HepG2 (cell line): ENCODE measurements around the gene PRXL2A. TPM values are rescaled to one million over a fixed set of nuclear protein-coding genes. Genes with fewer than 3 reads are reported as not detected.

Experiments
- ARNT ChIP-seq: fragments of 450-650 bp; IDR thresholded peaks from 2 replicates; pipeline ENCODE4 v1.6.1; 2017
- ASH2L ChIP-seq: fragments of 300-600, 200-600 bp; sonication (generic); IDR thresholded peaks from 2 replicates; pipeline ENCODE4 v1.7.0; 2017; ENCODE audit warnings: low read depth, mild to moderate bottlenecking, moderate library complexity, mixed read lengths, low read length; ENCODE audit not compliant: insufficient read length
- CREM ChIP-seq, 2 experiments: sonication (generic) in 1 of 2; formaldehyde crosslinking in 1 of 2; IDR thresholded peaks; 2 replicates each; pipeline versions ENCODE4 v1.4.0 to v1.6.1; 2016 to 2020; ENCODE audit warnings: antibody characterized with exemption in 1 of 2, mild to moderate bottlenecking in 1 of 2, missing genetic modification reagents in 1 of 2
- ELF3 ChIP-seq: IDR thresholded peaks from 2 replicates; pipeline ENCODE4 v1.6.1; 2016; ENCODE audit warnings: missing genetic modification reagents, missing compliant biosample characterization
- ERF ChIP-seq: IDR thresholded peaks from 2 replicates; pipeline ENCODE4 v1.6.1; 2018; ENCODE audit warnings: missing biosample characterization, missing genetic modification reagents
- MAZ ChIP-seq, 2 experiments: sonication (generic) in 1 of 2; formaldehyde crosslinking in 1 of 2; IDR thresholded peaks; 2 replicates each; pipeline versions ENCODE4 v1.5.0 to v1.6.1; 2012 to 2020; ENCODE audit warnings: low read depth in 2 of 2, mild to moderate bottlenecking in 2 of 2, borderline replicate concordance in 1 of 2, improper control_type of control experiment in 1 of 2, low read length in 1 of 2, missing genetic modification reagents in 1 of 2, moderate library complexity in 1 of 2
- MBD4 ChIP-seq: IDR thresholded peaks from 2 replicates; pipeline ENCODE4 v1.6.1; 2012; ENCODE audit warnings: low read length, inconsistent platforms, borderline replicate concordance
- MEF2D ChIP-seq: sonication (generic); formaldehyde crosslinking; IDR thresholded peaks from 2 replicates; pipeline ENCODE4 v1.5.1; 2020; ENCODE audit warnings: mild to moderate bottlenecking, missing genetic modification reagents
- NR2F1 ChIP-seq, 2 experiments: fragments of 450-650 bp in 1 of 2; formaldehyde crosslinking in 1 of 2; IDR thresholded peaks; 2 replicates each; pipeline versions ENCODE4 v1.5.0 to v1.6.1; 2016 to 2020; ENCODE audit warnings: mild to moderate bottlenecking in 1 of 2, missing compliant biosample characterization in 1 of 2, missing genetic modification reagents in 1 of 2, moderate library complexity in 1 of 2
- ONECUT2 ChIP-seq: sonication (generic); formaldehyde crosslinking; IDR thresholded peaks from 2 replicates; pipeline ENCODE4 v1.4.0; 2020; ENCODE audit warnings: missing genetic modification reagents
- PAWR ChIP-seq: sonication (generic); formaldehyde crosslinking; IDR thresholded peaks from 2 replicates; pipeline ENCODE4 v1.4.0; 2020; ENCODE audit warnings: missing genetic modification reagents, mild to moderate bottlenecking, borderline replicate concordance
- PHF5A ChIP-seq: IDR thresholded peaks from one replicate; pipeline ENCODE4 v1.6.1; 2018; ENCODE audit warnings: low read depth, missing genetic modification reagents; ENCODE audit not compliant: unreplicated experiment
- PHF8 ChIP-seq: sonication (generic); formaldehyde crosslinking; IDR thresholded peaks from 2 replicates; pipeline ENCODE4 v1.5.0; 2020; ENCODE audit warnings: missing genetic modification reagents
- SKIL ChIP-seq: sonication (generic); formaldehyde crosslinking; IDR thresholded peaks from 2 replicates; pipeline ENCODE4 v1.8.0; 2022; ENCODE audit warnings: missing genetic modification reagents, mild to moderate bottlenecking, moderate library complexity, borderline replicate concordance
- SMYD3 ChIP-seq: sonication (generic); formaldehyde crosslinking; IDR thresholded peaks from 2 replicates; pipeline ENCODE4 v1.8.1; 2023; ENCODE audit warnings: mild to moderate bottlenecking, missing genetic modification reagents
- SYNCRIP ChIP-seq: fragments of 200-400 bp; formaldehyde crosslinking; IDR thresholded peaks from 2 replicates; pipeline ENCODE4 v1.6.1; 2018; ENCODE audit warnings: mild to moderate bottlenecking, low read depth, low read length; ENCODE audit not compliant: insufficient read depth
- ZBED4 ChIP-seq: sonication (generic); formaldehyde crosslinking; IDR thresholded peaks from 2 replicates; pipeline ENCODE4 v1.4.0; 2020; ENCODE audit warnings: missing genetic modification reagents, borderline replicate concordance
- ZBTB38 ChIP-seq: sonication (generic); formaldehyde crosslinking; IDR thresholded peaks from 2 replicates; pipeline ENCODE4 v1.5.1; 2020; ENCODE audit warnings: mild to moderate bottlenecking, missing genetic modification reagents
- ZEB1 ChIP-seq: IDR thresholded peaks from 2 replicates; pipeline ENCODE4 v1.6.1; 2012; ENCODE audit warnings: mild to moderate bottlenecking, low read depth, inconsistent platforms; ENCODE audit not compliant: insufficient replicate concordance
- ZFP36L2 ChIP-seq: sonication (generic); formaldehyde crosslinking; IDR thresholded peaks from 2 replicates; pipeline ENCODE4 v1.4.0; 2020; ENCODE audit warnings: missing genetic modification reagents
- ZMAT3 ChIP-seq: sonication (generic); formaldehyde crosslinking; conservative IDR thresholded peaks from 2 replicates; pipeline ENCODE4 v1.7.0; 2021; ENCODE audit warnings: missing genetic modification reagents
- ZNF292 ChIP-seq: sonication (generic); formaldehyde crosslinking; IDR thresholded peaks from 2 replicates; pipeline ENCODE4 v1.8.1; 2022; ENCODE audit warnings: mild to moderate bottlenecking, low read depth, missing genetic modification reagents, borderline replicate concordance
- ZNF414 ChIP-seq: sonication (generic); formaldehyde crosslinking; IDR thresholded peaks from 2 replicates; pipeline ENCODE4 v1.5.0; 2020; ENCODE audit warnings: missing genetic modification reagents
- ZNF7 ChIP-seq: IDR thresholded peaks from 2 replicates; pipeline ENCODE4 v1.6.1; 2016; ENCODE audit warnings: missing biosample characterization, missing genetic modification reagents
- ZNF737 ChIP-seq: sonication (generic); formaldehyde crosslinking; IDR thresholded peaks from 2 replicates; pipeline ENCODE4 v1.5.0; 2020; ENCODE audit warnings: missing genetic modification reagents, mild to moderate bottlenecking, borderline replicate concordance
- polyA plus RNA-seq, 8 experiments: library from polyadenylated mRNA; depleted of rRNA in 3 of 8; stranded (reverse) in 7 of 8; unstranded in 1 of 8; fragments of >200 nt; fragmentation: Illumina TruSeq in 4 of 8; extraction: Trizol in 4 of 8; gene quantifications; 2 replicates each; pipeline versions ENCODE4 v1.2.1 to v1.2.3, GENCODE V29; 2011 to 2016; ENCODE audit warnings: low read depth in 4 of 8, missing spikeins in 1 of 8, mixed read lengths in 1 of 8; ENCODE audit not compliant: insufficient read depth in 1 of 8
- total RNA-seq, 5 experiments: library from RNA; depleted of rRNA; stranded (reverse); fragments of >200 nt; fragmentation: Illumina TruSeq; extraction: Trizol; gene quantifications; 2 replicates each; pipeline ENCODE4 v1.2.3, GENCODE V29; 2016; ENCODE audit warnings: low read depth in 1 of 5

The PRXL2A gene
- total and polyA plus RNA-seq, 2 of the 13 experiments (the other 11 are each of a cell fraction or from before 2014, with no cell fraction given) = 43.9 to 79.9 TPM

- peak; percentile 70; the same call in 1 of the 2 replicates for TF ChIP-seq ZNF292 (CRISPR knock-in tag)
- no peak for TF ChIP-seq NR2F1 (CRISPR knock-in tag; IDR thresholded peaks at IDR 0.05)
- no peak for TF ChIP-seq ZEB1
- TF ChIP-seq ZBTB38 (CRISPR knock-in tag) = 0 out of 2 replicates have a peak, but pooled peaks have one; percentile 20
- TF ChIP-seq SKIL (CRISPR knock-in tag) = 0 out of 2 replicates have a peak, but pooled peaks have one; percentile 12
- TF ChIP-seq SYNCRIP = no peak
- no peak for TF ChIP-seq PHF8 (CRISPR knock-in tag)
- TF ChIP-seq ZMAT3 = 0 out of 2 replicates have a peak, but pooled peaks have one; percentile 38
- no peak for TF ChIP-seq SMYD3 (CRISPR knock-in tag)
- no peak for TF ChIP-seq ZFP36L2 (CRISPR knock-in tag)
- no peak for TF ChIP-seq PHF5A (CRISPR knock-in tag)
- TF ChIP-seq ONECUT2 (CRISPR knock-in tag) = no peak
- TF ChIP-seq ZNF414 (CRISPR knock-in tag) = no peak
- peak; percentile 56; the same call in 1 of the 2 replicates for TF ChIP-seq ERF (CRISPR knock-in tag)
- TF ChIP-seq CREM (IDR thresholded peaks at IDR 0.05) = no peak
- TF ChIP-seq CREM (CRISPR knock-in tag; IDR thresholded peaks at IDR 0.05) = no peak
- no peak for TF ChIP-seq ZBED4
- TF ChIP-seq MEF2D (CRISPR knock-in tag) = 0 out of 2 replicates have a peak, but pooled peaks have one; percentile 9
- TF ChIP-seq ARNT = no peak
- TF ChIP-seq ASH2L = no peak
- TF ChIP-seq MBD4 = no peak
- TF ChIP-seq MAZ (IDR thresholded peaks at IDR 0.05; ENCODE audit: borderline replicate concordance, low read depth, low read length) = no peak
- no peak for TF ChIP-seq MAZ (CRISPR knock-in tag; IDR thresholded peaks at IDR 0.05; ENCODE audit: low read depth)
- TF ChIP-seq ELF3 (CRISPR knock-in tag) = no peak; the same call in 1 of the 2 replicates
- no peak for TF ChIP-seq PAWR (CRISPR knock-in tag)
- no peak for TF ChIP-seq ZNF737
- TF ChIP-seq ZNF7 (CRISPR knock-in tag) = no peak
Measured at GRCh38 chr10:80411267-80411668, 2.9 kb downstream of the PRXL2A start (continued).
